H9 (cell line): ENCODE measurements around the gene TCF7L1. TPM values are rescaled to one million over a fixed set of nuclear protein-coding genes. Genes with fewer than 3 reads are reported as not detected.

Source experiments
- DNase-seq: peaks from one replicate; pipeline ENCODE4 v3.0.0-alpha.2; 2017
- H2AFZ ChIP-seq: one replicate; pipeline ENCODE4 v1.6.1; 2013; ENCODE audit warnings: mild to moderate bottlenecking, low read length, control low read depth, moderate library complexity
- H2AK5ac ChIP-seq: 2 replicates; pipeline ENCODE4 v1.6.1; 2013; ENCODE audit warnings: low read length, control low read depth, mixed read lengths; ENCODE audit not compliant: insufficient read length
- H2BK120ac ChIP-seq: one replicate; pipeline ENCODE4 v1.6.1; 2013; ENCODE audit warnings: low read depth, mild to moderate bottlenecking, low read length, control low read depth, inconsistent platforms; ENCODE audit not compliant: poor library complexity, severe bottlenecking
- H2BK12ac ChIP-seq: 2 replicates; pipeline ENCODE4 v1.6.1; 2013; ENCODE audit warnings: low read length, control low read depth, mixed read lengths, low read depth; ENCODE audit not compliant: insufficient read length
- H2BK15ac ChIP-seq: 2 replicates; pipeline ENCODE4 v1.6.1; 2013; ENCODE audit warnings: low read depth, low read length, control low read depth
- H2BK20ac ChIP-seq: one replicate; pipeline ENCODE4 v1.6.1; 2013; ENCODE audit warnings: low read depth, mild to moderate bottlenecking, low read length, control low read depth, inconsistent platforms; ENCODE audit not compliant: poor library complexity, severe bottlenecking
- H2BK5ac ChIP-seq: 2 replicates; pipeline ENCODE4 v1.6.1; 2013; ENCODE audit warnings: low read length, control low read depth, mixed read lengths; ENCODE audit not compliant: insufficient read length
- H3K14ac ChIP-seq: 2 replicates; pipeline ENCODE4 v1.6.1; 2013; ENCODE audit warnings: low read length, control low read depth; ENCODE audit not compliant: insufficient read depth
- H3K18ac ChIP-seq: 2 replicates; pipeline ENCODE4 v1.6.1; 2013; ENCODE audit warnings: low read depth, mild to moderate bottlenecking, mixed read lengths, low read length, control low read depth; ENCODE audit not compliant: insufficient read length
- H3K23ac ChIP-seq: 2 replicates; pipeline ENCODE4 v1.6.1; 2013; ENCODE audit warnings: low read length, control low read depth, mixed read lengths, low read depth; ENCODE audit not compliant: insufficient read length
- H3K23me2 ChIP-seq: 2 replicates; pipeline ENCODE4 v1.6.1; 2013; ENCODE audit warnings: low read depth, mild to moderate bottlenecking, mixed read lengths, low read length, control low read depth; ENCODE audit not compliant: insufficient read length, poor library complexity, severe bottlenecking
- H3K27ac ChIP-seq: 2 replicates; pipeline ENCODE4 v1.5.1; 2013; ENCODE audit warnings: low read length, control low read depth, mixed read lengths, low read depth; ENCODE audit not compliant: insufficient read length
- H3K27me3 ChIP-seq: 2 replicates; pipeline ENCODE4 v1.6.1; 2013; ENCODE audit warnings: low read length, control low read depth, inconsistent platforms; ENCODE audit not compliant: insufficient read depth
- H3K4ac ChIP-seq: 2 replicates; pipeline ENCODE4 v1.6.1; 2013; ENCODE audit warnings: low read depth, mild to moderate bottlenecking, control low read depth, inconsistent platforms, low read length, moderate library complexity
- H3K4me1 ChIP-seq: 2 replicates; pipeline ENCODE4 v1.6.1; 2013; ENCODE audit warnings: low read length, control low read depth, inconsistent platforms; ENCODE audit not compliant: insufficient read depth
- H3K4me2 ChIP-seq: 2 replicates; pipeline ENCODE4 v1.6.1; 2013; ENCODE audit warnings: low read length, control low read depth, mixed read lengths; ENCODE audit not compliant: insufficient read length, insufficient read depth
- H3K56ac ChIP-seq: 2 replicates; pipeline ENCODE4 v1.6.1; 2013; ENCODE audit warnings: low read depth, mild to moderate bottlenecking, mixed read lengths, low read length, control low read depth; ENCODE audit not compliant: insufficient read length
- H3K79me1 ChIP-seq: 2 replicates; pipeline ENCODE4 v1.6.1; 2013; ENCODE audit warnings: low read depth, mild to moderate bottlenecking, moderate library complexity, low read length, control low read depth, inconsistent platforms; ENCODE audit not compliant: insufficient read depth, poor library complexity, severe bottlenecking
- H3K79me2 ChIP-seq: 2 replicates; pipeline ENCODE4 v1.6.1; 2013; ENCODE audit warnings: low read length, control low read depth, inconsistent platforms; ENCODE audit not compliant: insufficient read depth
- H3K9ac ChIP-seq: 2 replicates; pipeline ENCODE4 v1.6.1; 2013; ENCODE audit warnings: low read length, control low read depth, mixed read lengths; ENCODE audit not compliant: insufficient read length; ENCODE audit errors: extremely low read depth
- H3K9me3 ChIP-seq: one replicate; pipeline ENCODE4 v1.6.1; 2013; ENCODE audit warnings: low read depth, low read length, inconsistent platforms; ENCODE audit not compliant: control insufficient read depth
- H3T11ph ChIP-seq: one replicate; pipeline ENCODE4 v1.6.1; 2013; ENCODE audit warnings: mild to moderate bottlenecking, low read length, control low read depth, inconsistent platforms
- H4K20me1 ChIP-seq: one replicate; pipeline ENCODE4 v1.6.1; 2013; ENCODE audit not compliant: control insufficient read depth, insufficient read length, insufficient read depth
- H4K5ac ChIP-seq: 2 replicates; pipeline ENCODE4 v1.6.1; 2013; ENCODE audit warnings: low read depth, mild to moderate bottlenecking, mixed read lengths, low read length, control low read depth; ENCODE audit not compliant: insufficient read length
- H4K8ac ChIP-seq: replicated peaks from 2 replicates; pipeline ENCODE4 v1.6.1; 2013; ENCODE audit warnings: low read length, control low read depth, mixed read lengths, low read depth; ENCODE audit not compliant: insufficient read length
- H4K91ac ChIP-seq: 2 replicates; pipeline ENCODE4 v1.6.1; 2013; ENCODE audit warnings: low read depth, mild to moderate bottlenecking, moderate library complexity, mixed read lengths, low read length, control low read depth; ENCODE audit not compliant: insufficient read length
- H3K27ac Mint-ChIP-seq, 3 experiments: 2 replicates in 2 of 3; 3 replicates in 1 of 3; pipeline ENCODE4 v1.8.0; 2020 to 2021; ENCODE audit warnings: mixed read lengths in 3 of 3, mild to moderate bottlenecking in 1 of 3, moderate library complexity in 1 of 3
- H3K27me3 Mint-ChIP-seq: 2 replicates; pipeline ENCODE4 v1.8.0; 2021; ENCODE audit warnings: low read depth, mild to moderate bottlenecking, moderate library complexity, mixed read lengths
- H3K36me3 Mint-ChIP-seq, 3 experiments: 2 replicates in 2 of 3; 3 replicates in 1 of 3; pipeline ENCODE4 v1.8.0; 2020 to 2021; ENCODE audit warnings: low read depth in 3 of 3, mixed read lengths in 3 of 3; ENCODE audit not compliant: insufficient read depth in 1 of 3
- H3K4me1 Mint-ChIP-seq, 2 experiments: 2 replicates each; pipeline ENCODE4 v1.8.0; 2020; ENCODE audit warnings: mixed read lengths in 2 of 2
- H3K4me3 Mint-ChIP-seq, 2 experiments: 2 replicates in 1 of 2; 3 replicates in 1 of 2; pipeline ENCODE4 v1.8.0; 2020 to 2021; ENCODE audit warnings: mild to moderate bottlenecking in 2 of 2, mixed read lengths in 2 of 2, moderate library complexity in 1 of 2
- H3K9me3 Mint-ChIP-seq, 2 experiments: 2 replicates in 1 of 2; 3 replicates in 1 of 2; pipeline ENCODE4 v1.8.0; 2020; ENCODE audit warnings: mild to moderate bottlenecking in 2 of 2, mixed read lengths in 2 of 2, moderate library complexity in 1 of 2
- CTCF ChIP-seq: fragments of 200-600 bp; sonication (generic); conservative IDR thresholded peaks from 3 replicates; pipeline ENCODE4 v1.8.0; 2021; ENCODE audit warnings: antibody characterized with exemption, mild to moderate bottlenecking
- WGBS: extraction: QIAGEN DNeasy Blood & Tissue Kit; methylation state at CpG from one replicate; pipeline ENCODE4 v1.1.7; 2013; ENCODE audit warnings: missing lambda C conversion rate, low lambda C conversion rate, mixed read lengths; ENCODE audit not compliant: insufficient read length; ENCODE audit errors: extremely low coverage; 5-methylcytosine and 5-hydroxymethylcytosine counted together
- total RNA-seq: library from RNA; stranded (reverse); gene quantifications from 2 replicates; pipeline ENCODE4 v1.2.1, GENCODE V29; 2021

Gene TCF7L1
- total RNA-seq, 1 experiment from 2014 or later: 112 TPM

GRCh38 chr2:85340034-85340892, 207.1 kb downstream of the TCF7L1 start:
- H3K36me3 Mint-ChIP-seq: peaks cover 0 to 16% (median 2%) of the 10 kb centered on the region in 3 experiments; a peak in 3 of 7 replicates
- no CpG with 5 or more reads among the region's 13 CpGs for WGBS
- no peak overlapping the region for H3K4me3 Mint-ChIP-seq
- H3K9ac ChIP-seq: no peak overlapping the region
- H2BK12ac ChIP-seq: no peak overlapping the region
- H3K23ac ChIP-seq: no peak overlapping the region
- H2BK20ac ChIP-seq: no peak overlapping the region
- H3K4me1 ChIP-seq: peaks cover 4% of the 10 kb centered on the region; the same call in 1 of the 2 replicates
- H3K27ac ChIP-seq: no peak overlapping the region
- no peaks in the 10 kb centered on the region for H3K79me2 ChIP-seq
- no peaks in the 10 kb centered on the region for H3K9me3 Mint-ChIP-seq
- no peak overlapping the region for H4K5ac ChIP-seq
- no peak overlapping the region for H3K18ac ChIP-seq
- no peak overlapping the region for H2BK5ac ChIP-seq
- H3K27ac Mint-ChIP-seq: no peak overlapping the region
- no peak overlapping the region for H2BK15ac ChIP-seq
- no peaks in the 10 kb centered on the region for H3K23me2 ChIP-seq
- H3K4ac ChIP-seq: no peak overlapping the region
- no peak overlapping the region for H3T11ph ChIP-seq
- no peaks in the 10 kb centered on the region for H4K20me1 ChIP-seq
- no peak overlapping the region for H2AFZ ChIP-seq
- no peak overlapping the region for H3K14ac ChIP-seq
- H4K8ac ChIP-seq: no peak overlapping the region
- no peaks in the 10 kb centered on the region for H3K9me3 ChIP-seq
- no peak overlapping the region for H3K56ac ChIP-seq
- no peak overlapping the region for H4K91ac ChIP-seq
- H3K4me1 Mint-ChIP-seq: peaks cover 11 to 17% of the 10 kb centered on the region in 2 experiments
- H3K79me1 ChIP-seq: no peaks in the 10 kb centered on the region
- no peak overlapping the region for H2AK5ac ChIP-seq
- H3K27me3 ChIP-seq: no peaks in the 10 kb centered on the region
- H3K27me3 Mint-ChIP-seq: peaks cover 8% of the 10 kb centered on the region
- H2BK120ac ChIP-seq: no peak overlapping the region
- no peak overlapping the region for H3K4me2 ChIP-seq
- DNase-seq: no peak
- TF ChIP-seq CTCF: no peak
